Mammary epithelial cell (primary cell): ENCODE results near the gene GGCX.

Experiments used
- CTCF ChIP-seq, 2 donors: IDR thresholded peaks in 1 of 2; conservative IDR thresholded peaks in 1 of 2; 2 replicates each; pipeline ENCODE4 v1.5.1; 2011 to 2012; ENCODE audit warnings: inconsistent platforms in 2 of 2, low read length in 2 of 2, mild to moderate bottlenecking in 2 of 2, control low read depth in 1 of 2, low read depth in 1 of 2; ENCODE audit not compliant: insufficient read depth in 1 of 2; ENCODE audit errors: extremely low read depth in 1 of 2
- EZH2 ChIP-seq: IDR thresholded peaks from 2 replicates; pipeline ENCODE4 v1.6.1; 2012; ENCODE audit warnings: low read length, inconsistent platforms, borderline replicate concordance

- TF ChIP-seq CTCF (conservative IDR thresholded peaks at IDR 0.05 in 1 of 2, IDR thresholded peaks at IDR 0.05 in 1 of 2; ENCODE audit: extremely low read depth in 1 of 2, insufficient read depth in 1 of 2, low read depth in 1 of 2, low read length in 2 of 2): no peak
- TF ChIP-seq EZH2: no peak
Observed at GRCh38 chr2:85591563-85591962, 30.3 kb upstream of the GGCX start.
